H7 (cell line): ENCODE data around the gene INO80. TPM values are rescaled to one million over a fixed set of nuclear protein-coding genes. Genes with fewer than 3 reads are reported as not detected.

ENCODE experiments used
- DNase-seq: peaks from one replicate; pipeline ENCODE4 v3.0.0; 2012
- H3K27me3 ChIP-seq: 2 replicates; pipeline ENCODE4 v1.6.0; 2011; ENCODE audit warnings: mild to moderate bottlenecking, low read length; ENCODE audit not compliant: control insufficient read depth, insufficient read depth
- H3K36me3 ChIP-seq: replicated peaks from 2 replicates; pipeline ENCODE4 v1.5.1; 2011; ENCODE audit warnings: low read length; ENCODE audit not compliant: control insufficient read depth, insufficient read depth
- H3K4me3 ChIP-seq: 2 replicates; pipeline ENCODE4 v1.5.1; 2011; ENCODE audit warnings: low read depth, mild to moderate bottlenecking, control low read depth, low read length, moderate library complexity; ENCODE audit not compliant: insufficient read depth
- total RNA-seq: library from RNA; depleted of rRNA; stranded (reverse); fragments of >200 nt; shearing (Covaris generic); gene quantifications from 2 replicates; pipeline ENCODE4 v1.2.3, GENCODE V29; 2014

INO80 gene
- total RNA-seq, 1 experiment from 2014 or later = 17.1 TPM

DNA sequence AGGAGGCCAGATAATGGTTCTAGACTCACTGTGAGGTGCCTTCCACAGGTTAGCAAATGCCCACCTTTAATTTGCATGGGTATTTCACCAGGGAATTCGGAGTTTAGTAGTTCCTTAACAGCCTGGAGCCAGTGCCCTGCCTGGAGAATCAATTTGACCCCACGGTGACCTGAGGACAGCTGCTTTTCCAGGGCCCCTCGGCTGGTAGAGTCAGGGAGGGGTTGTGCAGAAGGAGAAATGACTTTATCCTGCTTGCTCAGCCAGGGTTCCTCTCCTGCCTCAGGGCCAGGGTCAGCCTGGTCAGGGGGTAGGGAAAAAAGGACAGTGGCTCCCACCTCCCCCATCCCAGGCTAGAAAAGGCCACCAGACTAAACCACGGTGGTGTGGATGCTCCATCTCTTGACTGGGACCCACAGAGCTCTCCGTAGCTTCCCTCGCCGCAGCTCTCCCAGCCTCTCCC, 175.0 kb downstream of the INO80 start:
- H3K36me3 ChIP-seq = no peaks in the 10 kb centered on the region
- H3K4me3 ChIP-seq = peak overlapping the region; percentile 51
- H3K27me3 ChIP-seq = peaks cover 21% of the 10 kb centered on the region
- DNase-seq = peak; percentile 67

- Histone ChIP-seq H3K27me3 (peaks cover 19% of the 10 kb centered on the region), H3K4me3 (no peak overlapping the region), H3K36me3 (no peaks in the 10 kb centered on the region)
- DNase-seq = no peak
Measured at GRCh38 chr15:40940296-40940801, 175.7 kb downstream of the INO80 start.

- H3K27me3 ChIP-seq = peaks cover 18% of the 10 kb centered on the region
- no peak for DNase-seq
- no peak overlapping the region for H3K4me3 ChIP-seq
- no peaks in the 10 kb centered on the region for H3K36me3 ChIP-seq
Measured at GRCh38 chr15:40938536-40938870, 177.6 kb downstream of the INO80 start.

DNA sequence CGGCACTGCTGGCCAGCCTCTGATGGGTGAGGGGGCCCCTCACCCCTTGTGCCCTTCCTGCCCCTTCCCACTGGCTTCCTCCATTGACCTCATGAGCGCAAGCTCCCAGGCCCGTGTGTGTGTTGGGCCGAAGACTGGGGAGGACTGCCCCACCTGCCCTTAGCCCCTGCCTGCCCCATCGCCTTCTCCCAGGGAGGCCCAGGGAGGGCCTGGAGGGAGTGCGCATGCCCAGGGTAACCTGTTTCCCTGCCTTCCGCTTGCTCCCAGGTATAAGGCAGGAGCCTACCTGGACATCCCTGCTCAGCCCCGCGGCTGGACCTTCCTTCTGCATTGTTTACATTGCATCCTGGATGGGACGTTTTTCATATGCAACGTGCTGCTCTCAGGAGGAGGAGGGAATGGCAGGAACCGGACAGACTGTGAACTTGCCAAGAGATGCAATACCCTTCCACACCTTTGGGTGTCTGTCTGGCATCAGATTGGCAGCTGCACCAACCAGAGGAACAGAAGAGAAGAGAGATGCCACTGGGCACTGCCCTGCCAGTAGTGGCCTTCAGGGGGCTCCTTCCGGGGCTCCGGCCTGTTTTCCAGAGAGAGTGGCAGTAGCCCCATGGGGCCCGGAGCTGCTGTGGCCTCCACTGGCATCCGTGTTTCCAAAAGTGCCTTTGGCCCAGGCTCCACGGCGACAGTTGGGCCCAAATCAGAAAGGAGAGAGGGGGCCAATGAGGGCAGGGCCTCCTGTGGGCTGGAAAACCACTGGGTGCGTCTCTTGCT, 178.1 kb downstream of the INO80 start:
- no peaks in the 10 kb centered on the region for H3K36me3 ChIP-seq
- H3K27me3 ChIP-seq = peaks cover 20% of the 10 kb centered on the region
- DNase-seq = peak; percentile 83
- H3K4me3 ChIP-seq = no peak overlapping the region

DNA sequence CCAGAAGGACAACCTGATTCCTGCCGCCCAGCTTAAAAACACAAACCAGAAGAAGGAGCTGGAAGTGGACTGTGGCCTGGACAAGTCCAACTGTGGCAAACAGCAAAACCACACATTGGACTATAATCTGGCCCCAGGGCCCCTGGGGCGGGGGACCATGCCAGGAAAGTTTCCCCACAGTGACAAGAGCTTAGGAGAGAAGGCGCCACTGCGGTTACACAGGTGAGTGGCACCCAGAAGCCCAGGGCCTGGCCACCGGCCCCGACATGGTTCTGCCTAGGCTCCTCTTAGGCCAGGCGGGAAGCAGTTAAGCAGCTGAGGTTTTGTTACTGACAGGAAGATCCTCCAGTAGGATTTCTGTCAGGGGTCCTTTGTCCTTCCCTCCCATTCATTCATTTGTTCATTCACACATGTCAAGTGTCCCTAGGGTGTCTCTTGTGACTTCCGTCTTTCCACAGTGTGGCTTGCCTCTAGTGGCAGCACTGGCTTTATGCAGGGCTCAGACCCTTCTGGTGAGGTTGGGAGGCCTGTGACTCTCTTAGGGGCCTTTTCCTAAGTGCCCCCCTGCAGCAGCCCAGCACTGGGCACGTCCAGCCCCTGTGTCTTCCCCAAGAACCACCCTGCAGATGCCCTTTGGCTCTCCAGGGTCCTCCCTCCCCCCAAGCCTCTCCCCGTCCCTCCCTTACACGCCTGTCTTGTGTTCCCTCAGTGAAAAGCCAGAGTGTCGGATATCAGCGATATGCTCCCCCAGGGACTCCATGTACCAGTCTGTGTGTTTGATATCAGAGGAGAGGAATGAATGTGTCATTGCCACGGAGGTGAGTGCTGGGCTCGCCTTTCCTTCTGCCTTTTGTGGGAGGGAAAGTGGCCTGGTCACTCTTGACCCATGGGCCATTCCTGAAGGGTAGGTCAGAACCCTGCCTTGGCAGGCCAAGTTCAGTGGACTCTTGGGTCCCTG, 179.1 kb downstream of the INO80 start:
- peaks cover 24% of the 10 kb centered on the region for H3K27me3 ChIP-seq
- no peak overlapping the region for H3K4me3 ChIP-seq
- DNase-seq = peak; percentile 82
- H3K36me3 ChIP-seq = no peaks in the 10 kb centered on the region

GRCh38 chr15:40936234-40936708, 179.8 kb downstream of the INO80 start:
- H3K27me3 ChIP-seq = peaks cover 30% of the 10 kb centered on the region

GRCh38 chr15:40934457-40934856, 181.6 kb downstream of the INO80 start:
- peaks cover 37% of the 10 kb centered on the region for H3K27me3 ChIP-seq
- no peaks in the 10 kb centered on the region for H3K36me3 ChIP-seq
- no peak for DNase-seq
- H3K4me3 ChIP-seq = no peak overlapping the region

More at GRCh38 chr15:40936234-40936708, 179.8 kb downstream of the INO80 start:
- H3K36me3 ChIP-seq = no peaks in the 10 kb centered on the region
- H3K4me3 ChIP-seq = no peak overlapping the region
- DNase-seq = no peak

DNA sequence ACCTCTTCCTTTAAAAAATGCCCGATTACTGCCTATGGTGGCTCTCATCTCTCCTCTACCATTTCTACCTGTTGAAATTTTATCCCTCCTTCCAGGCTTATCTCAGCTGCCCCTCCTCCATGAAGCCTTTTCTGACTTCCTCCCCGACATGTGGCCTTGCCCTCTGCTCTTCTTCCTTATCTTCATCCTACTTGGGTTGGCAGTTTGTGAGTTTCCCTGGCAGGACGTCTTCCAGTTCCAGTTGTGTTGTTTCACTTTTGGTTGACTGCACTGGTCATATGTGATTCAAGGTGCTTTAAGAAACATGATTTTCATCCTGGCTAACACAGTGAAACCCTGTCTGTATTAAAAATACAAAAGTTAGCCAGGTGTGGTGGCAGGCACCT, 182.6 kb downstream of the INO80 start:
- no peak for DNase-seq
- Histone ChIP-seq H3K36me3 (no peaks in the 10 kb centered on the region), H3K27me3 (peaks cover 47% of the 10 kb centered on the region), H3K4me3 (no peak overlapping the region)

GRCh38 chr15:40932649-40933516, 183.2 kb downstream of the INO80 start:
- H3K4me3 ChIP-seq = no peak overlapping the region
- no peaks in the 10 kb centered on the region for H3K36me3 ChIP-seq
- peaks cover 52% of the 10 kb centered on the region for H3K27me3 ChIP-seq
- no peak for DNase-seq

GRCh38 chr15:40932156-40932555, 183.9 kb downstream of the INO80 start:
- no peaks in the 10 kb centered on the region for H3K36me3 ChIP-seq
- no peak for DNase-seq
- peaks cover 60% of the 10 kb centered on the region for H3K27me3 ChIP-seq
- no peak overlapping the region for H3K4me3 ChIP-seq

DNA sequence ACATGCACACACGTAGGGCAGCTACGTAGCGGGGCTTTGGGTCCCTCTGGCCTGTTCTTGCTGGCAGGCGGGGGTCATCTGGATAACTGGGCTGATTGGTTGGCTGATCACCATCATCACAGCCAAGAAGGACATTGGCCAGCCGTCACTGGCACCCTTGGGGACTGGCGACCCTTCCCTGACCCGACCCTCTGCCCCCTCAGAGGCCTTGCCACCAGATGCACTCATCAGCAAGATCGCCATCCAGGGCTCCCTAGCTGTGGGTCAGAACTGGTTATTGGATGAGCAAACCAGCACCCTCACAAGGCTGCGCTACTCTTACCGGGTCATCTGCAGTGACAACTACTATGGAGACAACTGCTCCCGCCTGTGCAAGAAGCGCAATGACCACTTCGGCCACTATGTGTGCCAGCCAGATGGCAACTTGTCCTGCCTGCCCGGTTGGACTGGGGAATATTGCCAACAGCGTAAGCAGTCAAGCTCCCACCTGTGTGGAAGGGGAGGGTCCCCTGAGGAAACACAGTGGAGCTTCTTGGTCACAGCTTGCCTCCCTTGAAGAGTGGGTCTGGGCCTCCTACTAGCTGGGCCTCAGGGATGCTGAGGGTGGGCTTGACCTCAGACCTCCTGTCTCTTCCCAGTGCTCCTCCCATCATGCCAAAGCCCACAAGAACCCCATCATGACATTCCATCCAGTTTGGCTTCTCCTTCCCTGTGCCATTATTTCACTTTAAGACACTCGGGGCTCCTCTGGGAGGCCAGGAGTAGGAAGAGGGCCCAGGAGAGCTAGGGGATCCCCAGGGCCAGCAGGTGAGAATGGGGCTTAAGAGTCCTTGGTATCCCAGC, 184.6 kb downstream of the INO80 start:
- no peak overlapping the region for H3K4me3 ChIP-seq
- H3K27me3 ChIP-seq = peaks cover 66% of the 10 kb centered on the region
- DNase-seq = no peak
- no peaks in the 10 kb centered on the region for H3K36me3 ChIP-seq

- Histone ChIP-seq H3K4me3 (peak overlapping the region; percentile 46), H3K36me3 (no peaks in the 10 kb centered on the region), H3K27me3 (peaks cover 75% of the 10 kb centered on the region)
- peak; percentile 95 for DNase-seq
Measured at GRCh38 chr15:40930430-40931299, 185.4 kb downstream of the INO80 start.
